Vagina (tissue), 2 donors: ENCODE measurements around the gene KLHL29.
"Not testable (repeated sequence)": the region's sequence is repeated elsewhere in the genome, so short reads cannot be mapped to it uniquely, and the experiment has no call there.

Experiments used
- POLR2AphosphoS5 ChIP-seq, 2 donors: sonication (generic); formaldehyde crosslinking; IDR thresholded peaks; one replicate each; pipeline ENCODE4 v1.9.0; 2017; ENCODE audit warnings: antibody characterized with exemption in 2 of 2, mild to moderate bottlenecking in 2 of 2, low read depth in 1 of 2; ENCODE audit not compliant: insufficient read depth in 1 of 2
- TF ChIP-seq, protein P1 (sequence below), 3 experiments: fragments of 450-650 bp in 2 of 3; fragments of 200-600 bp in 1 of 3; sonication (generic) in 1 of 3; IDR thresholded peaks; one replicate each; pipeline ENCODE4 v1.5.1; 2017 to 2019; ENCODE audit warnings: antibody characterized with exemption in 3 of 3, mild to moderate bottlenecking in 2 of 3, moderate library complexity in 2 of 3

DNA sequence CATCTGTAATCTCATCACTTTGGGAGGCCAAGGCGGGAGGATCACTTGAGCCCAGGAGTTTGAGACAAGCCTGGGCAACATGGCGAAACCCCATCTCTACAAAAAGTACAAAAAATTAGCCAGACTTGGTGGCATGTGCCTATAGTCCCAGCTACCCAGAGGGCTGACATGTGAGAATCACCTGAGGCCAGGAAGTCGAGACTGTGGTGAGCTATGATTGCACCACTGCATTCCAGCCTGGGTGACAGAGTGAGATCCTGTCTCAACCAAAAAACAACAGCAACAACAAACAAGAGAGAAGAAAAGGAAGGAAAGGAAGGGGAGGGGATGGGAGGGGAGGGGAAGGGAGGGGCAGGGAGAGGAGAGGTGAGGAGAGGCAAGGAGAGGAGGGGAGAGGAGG lies 338.1 kb downstream of the KLHL29 start:
- TF ChIP-seq, protein P1, sequence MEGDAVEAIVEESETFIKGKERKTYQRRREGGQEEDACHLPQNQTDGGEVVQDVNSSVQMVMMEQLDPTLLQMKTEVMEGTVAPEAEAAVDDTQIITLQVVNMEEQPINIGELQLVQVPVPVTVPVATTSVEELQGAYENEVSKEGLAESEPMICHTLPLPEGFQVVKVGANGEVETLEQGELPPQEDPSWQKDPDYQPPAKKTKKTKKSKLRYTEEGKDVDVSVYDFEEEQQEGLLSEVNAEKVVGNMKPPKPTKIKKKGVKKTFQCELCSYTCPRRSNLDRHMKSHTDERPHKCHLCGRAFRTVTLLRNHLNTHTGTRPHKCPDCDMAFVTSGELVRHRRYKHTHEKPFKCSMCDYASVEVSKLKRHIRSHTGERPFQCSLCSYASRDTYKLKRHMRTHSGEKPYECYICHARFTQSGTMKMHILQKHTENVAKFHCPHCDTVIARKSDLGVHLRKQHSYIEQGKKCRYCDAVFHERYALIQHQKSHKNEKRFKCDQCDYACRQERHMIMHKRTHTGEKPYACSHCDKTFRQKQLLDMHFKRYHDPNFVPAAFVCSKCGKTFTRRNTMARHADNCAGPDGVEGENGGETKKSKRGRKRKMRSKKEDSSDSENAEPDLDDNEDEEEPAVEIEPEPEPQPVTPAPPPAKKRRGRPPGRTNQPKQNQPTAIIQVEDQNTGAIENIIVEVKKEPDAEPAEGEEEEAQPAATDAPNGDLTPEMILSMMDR (IDR thresholded peaks at IDR 0.05): not testable (repeated sequence)
- not testable (repeated sequence) for TF ChIP-seq POLR2AphosphoS5 (IDR thresholded peaks at IDR 0.05; ENCODE audit: insufficient read depth in 1 of 2, low read depth in 1 of 2)
